ENCODE results near the gene OR13C3. TPM values are rescaled to one million over a fixed set of nuclear protein-coding genes. Genes with fewer than 3 reads are reported as not detected.
"Not testable (repeated sequence)": the region's sequence is repeated elsewhere in the genome, so short reads cannot be mapped to it uniquely, and the experiment has no call there.

OR13C3 gene
- total RNA-seq, 2 experiments from 2014 or later = not detected

DNA sequence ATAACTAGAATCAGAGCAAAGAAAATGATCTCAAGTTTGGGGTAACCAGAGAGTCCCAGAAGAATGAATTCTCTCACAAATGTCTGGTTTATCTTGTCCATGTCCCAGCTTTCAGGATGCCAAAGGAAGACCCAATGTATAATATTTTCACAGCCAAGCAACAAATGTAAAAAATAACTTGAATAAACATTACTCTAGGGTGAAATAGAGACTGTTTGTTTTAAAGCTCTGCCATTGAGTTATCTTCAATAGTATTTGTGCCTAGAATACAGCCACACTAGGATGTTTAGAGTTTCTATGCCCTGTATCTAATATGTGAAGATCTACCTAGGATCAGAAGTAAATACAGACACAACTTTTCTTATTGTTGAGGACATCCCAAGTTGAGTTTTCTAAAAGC, 9.5 kb downstream of the OR13C3 start, which contains the start of gene OR13C4:
Gene OR13C4, minus strand, starts transcription at position 101 of the 400 bp plus-strand sequence. Its CDS starts 0 bp downstream, at position 101.
- H3K4me1 Mint-ChIP-seq (ENCODE audit: low read depth) = no peaks in the 10 kb centered on the region
- POLR2A ChIA-PET = no interaction called here
- no peak within 1 kb of the TSS for H3K27ac ChIP-seq (ENCODE audit: low read depth in 1 of 2, low read length in 2 of 2)
- no peaks in the 10 kb centered on the region for H3K4me1 ChIP-seq (ENCODE audit: insufficient read depth, low read length)
- no peaks in the 10 kb centered on the region for H3K27me3 Mint-ChIP-seq
- H3K36me3 Mint-ChIP-seq (ENCODE audit: low read depth) = no peaks in the 10 kb centered on the region
- TF ChIP-seq, protein P1, sequence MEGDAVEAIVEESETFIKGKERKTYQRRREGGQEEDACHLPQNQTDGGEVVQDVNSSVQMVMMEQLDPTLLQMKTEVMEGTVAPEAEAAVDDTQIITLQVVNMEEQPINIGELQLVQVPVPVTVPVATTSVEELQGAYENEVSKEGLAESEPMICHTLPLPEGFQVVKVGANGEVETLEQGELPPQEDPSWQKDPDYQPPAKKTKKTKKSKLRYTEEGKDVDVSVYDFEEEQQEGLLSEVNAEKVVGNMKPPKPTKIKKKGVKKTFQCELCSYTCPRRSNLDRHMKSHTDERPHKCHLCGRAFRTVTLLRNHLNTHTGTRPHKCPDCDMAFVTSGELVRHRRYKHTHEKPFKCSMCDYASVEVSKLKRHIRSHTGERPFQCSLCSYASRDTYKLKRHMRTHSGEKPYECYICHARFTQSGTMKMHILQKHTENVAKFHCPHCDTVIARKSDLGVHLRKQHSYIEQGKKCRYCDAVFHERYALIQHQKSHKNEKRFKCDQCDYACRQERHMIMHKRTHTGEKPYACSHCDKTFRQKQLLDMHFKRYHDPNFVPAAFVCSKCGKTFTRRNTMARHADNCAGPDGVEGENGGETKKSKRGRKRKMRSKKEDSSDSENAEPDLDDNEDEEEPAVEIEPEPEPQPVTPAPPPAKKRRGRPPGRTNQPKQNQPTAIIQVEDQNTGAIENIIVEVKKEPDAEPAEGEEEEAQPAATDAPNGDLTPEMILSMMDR (IDR thresholded peaks at IDR 0.05) = no peak
- intact Hi-C loops (cut with DNase I, micrococcal nuclease) = no loop called here
- H3K9me3 ChIP-seq (ENCODE audit: control insufficient read depth in 1 of 2, insufficient read depth in 1 of 2, low read length in 2 of 2) = peaks cover 0 to 8% of the 10 kb centered on the region in 2 experiments
- peaks cover 6% of the 10 kb centered on the region for H3K9me3 Mint-ChIP-seq
- no peaks in the 10 kb centered on the region for H3K27me3 ChIP-seq (ENCODE audit: control insufficient read depth in 1 of 2, insufficient read depth in 2 of 2, low read length in 2 of 2)
- H3K36me3 ChIP-seq (ENCODE audit: insufficient read depth, low read length) = no peaks in the 10 kb centered on the region
- no peak within 1 kb of the TSS for H3K27ac Mint-ChIP-seq
- no peak within 1 kb of the TSS for H3K4me3 Mint-ChIP-seq
- no peak for ATAC-seq (ENCODE audit: poor library complexity)
- CTCF ChIA-PET = interaction anchor here (1.2 kb wide), 1 partner anchor 14 kb away, joined by 3 read pairs; no protein-coding TSS in a partner anchor
- no peak for DNase-seq
- H3K4me3 ChIP-seq (ENCODE audit: low read length) = no peak within 1 kb of the TSS

DNA sequence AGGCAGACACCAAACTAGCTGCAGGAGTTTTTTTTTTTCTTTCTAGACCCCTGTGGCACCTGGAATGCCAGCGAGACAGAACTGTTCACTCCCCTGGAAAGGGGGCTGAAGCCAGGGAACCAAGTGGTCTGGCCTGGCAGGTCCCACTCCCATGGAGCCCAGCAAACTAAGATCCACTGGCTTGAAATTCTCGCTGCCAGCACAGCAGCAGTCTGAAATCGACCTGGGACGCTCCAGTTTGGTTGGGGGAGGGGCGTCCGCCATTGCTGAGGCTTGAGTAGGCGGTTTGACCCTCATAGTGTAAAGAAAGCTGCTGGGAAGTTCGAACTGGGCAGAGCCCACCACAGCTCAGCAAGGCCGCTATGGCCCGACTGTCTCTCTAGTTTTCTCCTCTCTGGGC, 16.4 kb downstream of the OR13C3 start:
- H3K27ac ChIP-seq (ENCODE audit: low read depth in 1 of 2, low read length in 2 of 2); H3K9me3 Mint-ChIP-seq; H3K4me3 Mint-ChIP-seq; H3K4me3 ChIP-seq (ENCODE audit: low read length); H3K27me3 ChIP-seq (ENCODE audit: control insufficient read depth in 1 of 2, insufficient read depth in 2 of 2, low read length in 2 of 2); H3K27ac Mint-ChIP-seq; H3K27me3 Mint-ChIP-seq; CTCF ChIA-PET; DNase-seq; H3K36me3 ChIP-seq (ENCODE audit: insufficient read depth, low read length); H3K36me3 Mint-ChIP-seq (ENCODE audit: low read depth); ATAC-seq (ENCODE audit: poor library complexity); intact Hi-C loops (cut with DNase I, micrococcal nuclease); H3K4me1 Mint-ChIP-seq (ENCODE audit: low read depth); H3K4me1 ChIP-seq (ENCODE audit: insufficient read depth, low read length); POLR2A ChIA-PET: not testable (repeated sequence)
- H3K9me3 ChIP-seq (ENCODE audit: control insufficient read depth in 1 of 2, insufficient read depth in 1 of 2, low read length in 2 of 2) = peaks cover 0 to 13% of the 10 kb centered on the region in 2 experiments

DNA sequence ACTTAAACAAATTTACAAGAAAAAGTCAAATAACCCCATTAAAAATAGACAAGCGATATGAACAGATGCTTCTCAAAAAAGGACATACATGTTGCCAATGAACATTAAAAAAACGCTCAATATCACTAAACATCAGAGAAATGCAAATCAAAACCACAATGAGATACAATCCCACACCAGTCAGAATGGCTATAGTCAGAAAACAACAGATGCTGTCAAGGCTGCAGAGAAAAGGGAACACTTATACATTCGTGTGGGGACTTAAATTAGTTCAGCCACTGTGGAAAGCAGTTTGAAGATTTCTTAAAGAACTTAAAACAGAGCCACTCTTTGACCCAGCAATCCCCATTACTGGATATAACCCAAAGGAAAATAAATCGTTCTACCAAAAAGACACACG, 21.8 kb downstream of the OR13C3 start:
- CTCF ChIA-PET = no interaction called here

DNA sequence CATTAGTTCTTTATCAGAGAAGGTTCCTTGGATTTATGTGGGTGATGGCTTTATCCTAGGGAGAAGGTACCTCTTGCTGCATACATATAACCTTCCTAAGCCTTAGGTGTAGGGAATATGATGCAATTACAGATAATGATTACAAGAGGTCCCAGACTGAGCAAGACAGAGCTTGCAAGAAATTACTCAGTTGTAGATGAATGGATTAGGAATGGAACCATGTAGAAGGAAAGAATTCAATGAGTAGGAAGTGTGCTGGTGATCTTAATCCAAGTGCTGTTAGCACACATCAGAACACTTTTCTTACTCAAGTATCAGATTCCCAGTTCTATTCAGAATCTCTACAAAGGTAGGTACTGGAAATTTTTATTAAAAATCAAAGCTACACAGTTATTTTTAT, 30.1 kb downstream of the OR13C3 start:
- no peak overlapping the region for H3K27ac Mint-ChIP-seq
- Histone ChIP-seq H3K4me1 (ENCODE audit: insufficient read depth, low read length) (no peaks in the 10 kb centered on the region), H3K9me3 (ENCODE audit: control insufficient read depth in 1 of 2, insufficient read depth in 1 of 2, low read length in 2 of 2) (no peaks in the 10 kb centered on the region), H3K4me3 (ENCODE audit: low read length) (no peak overlapping the region), H3K27ac (ENCODE audit: low read depth in 1 of 2, low read length in 2 of 2) (no peak overlapping the region), H3K36me3 (ENCODE audit: insufficient read depth, low read length) (no peaks in the 10 kb centered on the region), H3K27me3 (ENCODE audit: control insufficient read depth in 1 of 2, insufficient read depth in 2 of 2, low read length in 2 of 2) (no peaks in the 10 kb centered on the region)
- no peak overlapping the region for H3K4me3 Mint-ChIP-seq
- POLR2A ChIA-PET = no interaction called here
- H3K27me3 Mint-ChIP-seq = peaks cover 5% of the 10 kb centered on the region
- DNase-seq = no peak
- ATAC-seq (ENCODE audit: poor library complexity) = no peak
- intact Hi-C loops (cut with DNase I, micrococcal nuclease) = no loop called here
- no peaks in the 10 kb centered on the region for H3K9me3 Mint-ChIP-seq
- no peaks in the 10 kb centered on the region for H3K4me1 Mint-ChIP-seq (ENCODE audit: low read depth)
- TF ChIP-seq, protein P1 (IDR thresholded peaks at IDR 0.05) = no peak
- no peaks in the 10 kb centered on the region for H3K36me3 Mint-ChIP-seq (ENCODE audit: low read depth)
- CTCF ChIA-PET = no interaction called here

More for the DNA sequence above, 21.8 kb downstream of the OR13C3 start:
- TF ChIP-seq, protein P1 (IDR thresholded peaks at IDR 0.05) = no peak
- Mint-ChIP-seq H3K27me3 (peaks cover 5% of the 10 kb centered on the region), H3K4me3 (no peak overlapping the region), H3K27ac (no peak overlapping the region), H3K4me1 (ENCODE audit: low read depth) (no peaks in the 10 kb centered on the region), H3K36me3 (ENCODE audit: low read depth) (no peaks in the 10 kb centered on the region), H3K9me3 (no peaks in the 10 kb centered on the region)
- no peak overlapping the region for H3K27ac ChIP-seq (ENCODE audit: low read depth in 1 of 2, low read length in 2 of 2)
- ATAC-seq (ENCODE audit: poor library complexity) = no peak
- no peaks in the 10 kb centered on the region for H3K36me3 ChIP-seq (ENCODE audit: insufficient read depth, low read length)
- no peak overlapping the region for H3K4me3 ChIP-seq (ENCODE audit: low read length)
- H3K27me3 ChIP-seq (ENCODE audit: control insufficient read depth in 1 of 2, insufficient read depth in 2 of 2, low read length in 2 of 2) = no peaks in the 10 kb centered on the region
- H3K4me1 ChIP-seq (ENCODE audit: insufficient read depth, low read length) = no peaks in the 10 kb centered on the region
- no peak for DNase-seq
- H3K9me3 ChIP-seq (ENCODE audit: control insufficient read depth in 1 of 2, insufficient read depth in 1 of 2, low read length in 2 of 2) = no peaks in the 10 kb centered on the region
- POLR2A ChIA-PET = no interaction called here
- intact Hi-C loops (cut with DNase I, micrococcal nuclease) = no loop called here
